A549 (cell line): Measurements from ENCODE around the gene TMEM269.

ENCODE experiments used
- CHD2 ChIP-seq: fragments of 150-350 bp; IDR thresholded peaks from 2 replicates; pipeline ENCODE4 v1.6.1; 2014; ENCODE audit warnings: low read length; ENCODE audit not compliant: partially characterized antibody
- CTCF ChIP-seq: fragments of >200 bp; sonication (Bioruptor Twin); formaldehyde crosslinking; IDR thresholded peaks from 3 replicates; pipeline ENCODE4 v1.5.1; 2016
- EP300 ChIP-seq, 2 experiments: fragments of >200 bp; sonication (Bioruptor Twin); formaldehyde crosslinking; IDR thresholded peaks; 2 replicates in 1 of 2; 3 replicates in 1 of 2; pipeline ENCODE4 v1.6.1; 2016 to 2017
- FOSL2 ChIP-seq, 2 experiments: fragments of 450-650 bp in 1 of 2; fragments of >200 bp in 1 of 2; sonication (Bioruptor Twin) in 1 of 2; formaldehyde crosslinking; IDR thresholded peaks; 2 replicates each; pipeline versions ENCODE4 v1.5.0 to v1.6.1; 2016 to 2020; ENCODE audit warnings: mild to moderate bottlenecking in 1 of 2, moderate library complexity in 1 of 2
- HDAC2 ChIP-seq: fragments of 200-600 bp; sonication (generic); IDR thresholded peaks from 2 replicates; pipeline ENCODE4 v1.6.1; 2016
- JUN ChIP-seq, 2 experiments: fragments of >200 bp; sonication (Bioruptor Twin); formaldehyde crosslinking; IDR thresholded peaks; 2 replicates in 1 of 2; 3 replicates in 1 of 2; pipeline ENCODE4 v1.6.1; 2016 to 2017
- MYC ChIP-seq: IDR thresholded peaks from 2 replicates; pipeline ENCODE4 v1.6.1; 2012; ENCODE audit warnings: mild to moderate bottlenecking, inconsistent platforms, low read length, improper control_type of control experiment, borderline replicate concordance
- POLR2A ChIP-seq: IDR thresholded peaks from 2 replicates; pipeline ENCODE4 v1.6.1; 2012; ENCODE audit warnings: mild to moderate bottlenecking, low read length
- RAD21 ChIP-seq, 2 experiments: fragments of >200 bp in 1 of 2; sonication (Bioruptor Twin) in 1 of 2; formaldehyde crosslinking in 1 of 2; IDR thresholded peaks in 1 of 2; conservative IDR thresholded peaks in 1 of 2; 2 replicates in 1 of 2; 3 replicates in 1 of 2; pipeline ENCODE4 v1.6.1; 2012 to 2018; ENCODE audit warnings: inconsistent platforms in 1 of 2
- SREBF2 ChIP-seq: fragments of 450-650 bp; IDR thresholded peaks from 2 replicates; pipeline ENCODE4 v1.6.1; 2014; ENCODE audit warnings: mild to moderate bottlenecking, moderate library complexity
- TF ChIP-seq, protein P1 (sequence below): fragments of 450-650 bp; IDR thresholded peaks from 2 replicates; pipeline ENCODE4 v1.6.1; 2014; ENCODE audit warnings: antibody characterized with exemption
- TF ChIP-seq, protein P2 (sequence below): IDR thresholded peaks from 2 replicates; pipeline ENCODE4 v1.6.1; 2012
- TF ChIP-seq, protein P3 (sequence below): fragments of >200 bp; sonication (Bioruptor Twin); formaldehyde crosslinking; IDR thresholded peaks from 2 replicates; pipeline ENCODE4 v1.6.1; 2016
- TF ChIP-seq, protein P4 (sequence below): fragments of >200 bp; sonication (Bioruptor Twin); formaldehyde crosslinking; IDR thresholded peaks from 3 replicates; pipeline ENCODE4 v1.6.1; 2016

DNA sequence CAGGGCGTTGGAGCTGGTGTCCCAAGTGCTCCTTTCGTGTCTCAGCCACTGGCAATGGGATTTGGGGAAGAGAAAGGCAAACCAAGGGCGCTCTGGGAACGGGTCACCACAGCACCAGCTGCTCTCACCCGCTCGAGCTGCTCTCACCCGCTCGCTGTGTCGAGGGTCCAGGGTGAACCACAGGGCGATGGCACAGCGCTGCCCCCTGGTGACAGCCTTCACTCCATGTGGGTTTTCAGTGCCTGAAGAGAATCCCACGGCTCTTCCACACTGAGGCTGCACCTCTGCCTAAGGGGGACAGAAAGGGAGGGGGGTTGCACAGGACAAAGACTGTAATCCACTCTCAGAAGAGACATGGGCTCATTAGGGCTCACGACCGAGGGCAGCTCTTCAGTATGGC is 37.7 kb upstream of the TMEM269 start:
- TF ChIP-seq POLR2A, result no peak
- TF ChIP-seq CTCF, result peak; percentile 39
- TF ChIP-seq, protein P1, sequence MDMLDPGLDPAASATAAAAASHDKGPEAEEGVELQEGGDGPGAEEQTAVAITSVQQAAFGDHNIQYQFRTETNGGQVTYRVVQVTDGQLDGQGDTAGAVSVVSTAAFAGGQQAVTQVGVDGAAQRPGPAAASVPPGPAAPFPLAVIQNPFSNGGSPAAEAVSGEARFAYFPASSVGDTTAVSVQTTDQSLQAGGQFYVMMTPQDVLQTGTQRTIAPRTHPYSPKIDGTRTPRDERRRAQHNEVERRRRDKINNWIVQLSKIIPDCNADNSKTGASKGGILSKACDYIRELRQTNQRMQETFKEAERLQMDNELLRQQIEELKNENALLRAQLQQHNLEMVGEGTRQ, result no peak
- TF ChIP-seq HDAC2, result no peak
- no peak for TF ChIP-seq MYC
- no peak for TF ChIP-seq EP300 (IDR thresholded peaks at IDR 0.05)
- TF ChIP-seq, protein P2, sequence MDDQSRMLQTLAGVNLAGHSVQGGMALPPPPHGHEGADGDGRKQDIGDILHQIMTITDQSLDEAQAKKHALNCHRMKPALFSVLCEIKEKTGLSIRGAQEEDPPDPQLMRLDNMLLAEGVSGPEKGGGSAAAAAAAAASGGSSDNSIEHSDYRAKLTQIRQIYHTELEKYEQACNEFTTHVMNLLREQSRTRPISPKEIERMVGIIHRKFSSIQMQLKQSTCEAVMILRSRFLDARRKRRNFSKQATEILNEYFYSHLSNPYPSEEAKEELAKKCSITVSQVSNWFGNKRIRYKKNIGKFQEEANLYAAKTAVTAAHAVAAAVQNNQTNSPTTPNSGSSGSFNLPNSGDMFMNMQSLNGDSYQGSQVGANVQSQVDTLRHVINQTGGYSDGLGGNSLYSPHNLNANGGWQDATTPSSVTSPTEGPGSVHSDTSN, result no peak
- TF ChIP-seq CHD2, result no peak
- peak; percentile 42 to 50; a peak in 3 of 5 replicates for TF ChIP-seq RAD21 (conservative IDR thresholded peaks at IDR 0.05 in 1 of 2, IDR thresholded peaks at IDR 0.05 in 1 of 2)
- TF ChIP-seq SREBF2, result no peak
- TF ChIP-seq JUN (IDR thresholded peaks at IDR 0.05), result no peak
- TF ChIP-seq, protein P3, sequence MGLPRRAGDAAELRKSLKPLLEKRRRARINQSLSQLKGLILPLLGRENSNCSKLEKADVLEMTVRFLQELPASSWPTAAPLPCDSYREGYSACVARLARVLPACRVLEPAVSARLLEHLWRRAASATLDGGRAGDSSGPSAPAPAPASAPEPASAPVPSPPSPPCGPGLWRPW, result no peak
- no peak for TF ChIP-seq FOSL2 (IDR thresholded peaks at IDR 0.05)
- TF ChIP-seq FOSL2 (CRISPR knock-in tag; IDR thresholded peaks at IDR 0.05), result no peak
- TF ChIP-seq, protein P4, sequence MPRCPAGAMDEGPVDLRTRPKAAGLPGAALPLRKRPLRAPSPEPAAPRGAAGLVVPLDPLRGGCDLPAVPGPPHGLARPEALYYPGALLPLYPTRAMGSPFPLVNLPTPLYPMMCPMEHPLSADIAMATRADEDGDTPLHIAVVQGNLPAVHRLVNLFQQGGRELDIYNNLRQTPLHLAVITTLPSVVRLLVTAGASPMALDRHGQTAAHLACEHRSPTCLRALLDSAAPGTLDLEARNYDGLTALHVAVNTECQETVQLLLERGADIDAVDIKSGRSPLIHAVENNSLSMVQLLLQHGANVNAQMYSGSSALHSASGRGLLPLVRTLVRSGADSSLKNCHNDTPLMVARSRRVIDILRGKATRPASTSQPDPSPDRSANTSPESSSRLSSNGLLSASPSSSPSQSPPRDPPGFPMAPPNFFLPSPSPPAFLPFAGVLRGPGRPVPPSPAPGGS, result no peak
